GM12875 (cell line): ENCODE measurements around the gene CUEDC1.

Source experiments
- H3K4me3 ChIP-seq: one replicate; pipeline ENCODE4 v1.5.1; 2011; ENCODE audit warnings: low read depth, low read length, control low read depth
- TF ChIP-seq, protein P1 (sequence below): IDR thresholded peaks from 2 replicates; pipeline ENCODE4 v1.5.1; 2011; ENCODE audit warnings: low read depth, mild to moderate bottlenecking, control low read depth, inconsistent platforms, low read length, moderate library complexity, borderline replicate concordance; ENCODE audit not compliant: insufficient read depth

The CUEDC1 gene

GRCh38 chr17:57972151-57972550 lies 16.9 kb upstream of the CUEDC1 start:
- no peak overlapping the region for H3K4me3 ChIP-seq
- TF ChIP-seq, protein P1, sequence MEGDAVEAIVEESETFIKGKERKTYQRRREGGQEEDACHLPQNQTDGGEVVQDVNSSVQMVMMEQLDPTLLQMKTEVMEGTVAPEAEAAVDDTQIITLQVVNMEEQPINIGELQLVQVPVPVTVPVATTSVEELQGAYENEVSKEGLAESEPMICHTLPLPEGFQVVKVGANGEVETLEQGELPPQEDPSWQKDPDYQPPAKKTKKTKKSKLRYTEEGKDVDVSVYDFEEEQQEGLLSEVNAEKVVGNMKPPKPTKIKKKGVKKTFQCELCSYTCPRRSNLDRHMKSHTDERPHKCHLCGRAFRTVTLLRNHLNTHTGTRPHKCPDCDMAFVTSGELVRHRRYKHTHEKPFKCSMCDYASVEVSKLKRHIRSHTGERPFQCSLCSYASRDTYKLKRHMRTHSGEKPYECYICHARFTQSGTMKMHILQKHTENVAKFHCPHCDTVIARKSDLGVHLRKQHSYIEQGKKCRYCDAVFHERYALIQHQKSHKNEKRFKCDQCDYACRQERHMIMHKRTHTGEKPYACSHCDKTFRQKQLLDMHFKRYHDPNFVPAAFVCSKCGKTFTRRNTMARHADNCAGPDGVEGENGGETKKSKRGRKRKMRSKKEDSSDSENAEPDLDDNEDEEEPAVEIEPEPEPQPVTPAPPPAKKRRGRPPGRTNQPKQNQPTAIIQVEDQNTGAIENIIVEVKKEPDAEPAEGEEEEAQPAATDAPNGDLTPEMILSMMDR, result no peak

- H3K4me3 ChIP-seq, result no peak overlapping the region
- TF ChIP-seq, protein P1, result no peak
These were observed 16.4 kb upstream of the CUEDC1 start for GRCh38 chr17:57971572-57971971.

DNA sequence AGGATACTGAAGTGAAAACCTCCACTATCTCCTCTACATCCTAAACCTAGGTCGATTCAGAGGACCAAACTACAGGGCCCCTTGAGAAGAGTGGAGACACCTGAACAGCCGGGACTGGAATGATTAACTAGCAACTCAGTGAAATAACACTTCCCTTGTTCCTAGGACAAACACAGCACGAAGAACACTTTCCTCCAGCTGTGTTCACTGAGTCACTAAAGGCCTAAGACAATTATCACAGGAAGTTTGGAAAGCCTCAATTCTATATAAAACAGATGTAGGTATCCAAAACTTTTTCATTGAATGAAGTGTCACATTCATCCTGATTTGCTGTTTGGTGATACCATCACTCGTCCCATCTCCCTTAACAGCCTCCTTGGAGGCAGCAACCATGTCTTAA lies 15.5 kb upstream of the CUEDC1 start:
- TF ChIP-seq, protein P1, result no peak
- H3K4me3 ChIP-seq, result no peak overlapping the region

DNA sequence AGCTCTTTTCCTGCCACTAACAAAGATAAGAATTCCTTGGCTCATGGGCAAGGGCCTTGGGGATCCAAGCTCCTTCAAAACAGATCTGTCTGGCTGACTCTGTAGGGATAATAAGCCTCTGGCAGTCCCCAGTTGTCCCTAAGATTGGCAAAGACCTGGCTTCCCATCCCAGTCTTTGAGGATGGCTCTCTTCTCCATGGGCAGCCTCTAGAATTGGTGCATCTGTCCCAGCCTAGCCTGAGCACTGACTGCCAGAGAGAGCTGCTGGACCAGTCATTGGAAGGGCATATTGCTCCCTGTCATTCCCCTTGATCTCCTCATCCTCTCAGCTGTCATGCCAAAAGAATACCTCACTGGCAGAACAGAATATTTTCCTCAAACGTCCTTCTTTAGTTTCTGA lies 13.2 kb upstream of the CUEDC1 start:
- H3K4me3 ChIP-seq, result no peak overlapping the region
- TF ChIP-seq, protein P1, result no peak

- TF ChIP-seq, protein P1, result no peak
These were observed 11.7 kb upstream of the CUEDC1 start for GRCh38 chr17:57966875-57967274.

DNA sequence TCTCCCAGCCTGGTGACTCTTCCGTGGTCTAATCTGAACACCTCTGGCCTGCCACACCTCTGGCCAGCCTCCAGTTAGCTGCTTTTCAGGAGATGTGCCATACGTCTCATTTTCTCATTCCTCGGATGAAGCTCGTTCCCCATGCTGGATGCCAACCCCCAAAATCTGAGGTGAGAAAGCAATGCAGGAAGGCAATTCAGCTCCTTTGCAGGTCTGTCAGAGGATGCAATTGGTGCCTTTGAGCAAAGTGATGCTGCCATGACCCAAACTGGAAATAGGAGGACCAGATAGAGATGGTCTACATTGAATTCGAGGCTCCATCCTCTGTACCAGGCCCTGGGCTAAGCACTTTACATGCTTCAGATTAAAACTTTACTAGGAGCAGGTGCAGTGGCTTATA lies 11.0 kb upstream of the CUEDC1 start:
- H3K4me3 ChIP-seq, result no peak overlapping the region
- TF ChIP-seq, protein P1, result no peak

More at GRCh38 chr17:57966875-57967274, 11.7 kb upstream of the CUEDC1 start:
- no peak overlapping the region for H3K4me3 ChIP-seq

DNA sequence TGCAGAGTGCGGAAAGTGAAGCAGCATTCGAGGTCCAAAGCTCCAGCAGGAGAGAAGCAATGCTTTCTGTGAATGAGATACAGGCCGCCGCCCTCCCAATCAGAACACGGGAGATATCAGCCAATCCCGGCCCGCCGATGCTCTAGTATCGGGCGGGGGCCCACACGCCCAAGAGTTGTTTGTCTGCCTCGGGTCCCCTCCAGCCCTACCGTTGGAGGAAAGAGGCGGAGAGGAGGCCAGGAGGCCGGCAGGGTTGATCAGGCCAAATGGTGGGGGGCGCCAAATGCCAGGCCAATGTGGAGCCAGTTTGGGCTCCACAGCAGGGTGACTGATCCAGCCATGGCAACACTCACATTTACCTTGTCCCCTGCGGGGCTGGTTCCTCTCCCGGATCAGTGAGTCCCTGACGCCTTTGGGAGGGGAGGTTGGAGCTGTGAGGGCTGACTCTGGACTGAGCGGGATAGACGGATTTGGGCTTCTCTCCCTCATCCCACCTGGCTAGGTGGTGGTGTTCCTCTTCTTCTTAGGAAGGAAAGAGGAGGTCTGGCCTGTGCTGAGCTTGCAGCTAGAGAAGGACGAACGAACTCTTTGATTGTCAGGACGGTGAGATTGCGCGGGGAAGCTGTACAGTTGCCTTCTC lies 10.4 kb upstream of the CUEDC1 start:
- no peak overlapping the region for H3K4me3 ChIP-seq
- TF ChIP-seq, protein P1, result no peak
